ENCODE measurements around the gene PNP.

The PNP gene

DNA sequence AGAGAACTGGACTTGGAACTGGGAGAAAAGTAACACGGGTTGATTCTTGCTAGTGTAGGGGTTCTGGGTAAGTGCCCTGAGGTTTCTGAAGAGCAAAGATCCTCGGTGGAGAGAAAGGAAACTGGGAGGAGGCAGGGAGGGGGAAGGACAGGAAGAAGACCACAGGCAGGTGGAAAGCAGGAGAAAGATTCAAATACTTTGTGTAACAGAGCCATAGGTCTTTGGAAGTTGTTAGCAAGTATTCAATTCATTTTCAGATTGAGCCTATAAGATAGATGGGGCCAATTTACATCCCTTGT lies 1.3 kb downstream of the PNP start:
- DNase-seq (ENCODE audit: extremely low read depth, low read depth), result no peak
- no peak for TF ChIP-seq CTCF (IDR thresholded peaks at IDR 0.05; ENCODE audit: low read depth, low read length)

DNA sequence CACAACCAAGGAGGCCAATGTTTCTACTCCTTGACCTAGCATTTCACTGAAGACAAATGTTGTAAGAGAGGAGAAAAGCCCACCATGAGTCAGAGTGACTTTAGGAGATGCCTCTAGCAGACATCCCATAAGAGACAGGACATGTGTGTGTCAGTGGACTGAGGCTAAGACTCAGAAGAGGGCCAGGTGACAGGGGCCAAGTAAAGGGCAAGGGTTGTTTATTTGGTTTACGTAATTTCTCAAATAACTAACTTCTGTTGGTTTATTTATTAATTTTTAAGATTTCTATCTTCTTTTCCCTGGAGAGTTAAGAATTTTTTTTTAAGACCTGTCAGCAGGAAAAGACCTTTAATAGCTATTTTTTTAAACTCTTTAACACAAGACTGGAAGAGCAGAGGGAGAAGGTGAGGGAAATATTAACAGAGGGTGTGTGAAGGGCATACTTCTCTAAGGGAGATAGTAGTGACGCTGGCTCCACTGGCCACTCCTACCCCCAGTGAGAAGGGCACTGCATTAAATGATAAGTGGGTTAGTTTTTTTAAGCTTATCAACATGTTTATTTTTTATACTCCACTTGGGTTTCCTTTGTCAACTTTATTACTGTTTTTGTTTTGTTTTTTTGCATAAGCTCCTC lies 3.4 kb downstream of the PNP start:
- TF ChIP-seq CTCF (IDR thresholded peaks at IDR 0.05; ENCODE audit: low read depth, low read length), result no peak

GRCh38 chr14:20476776-20477175 lies 7.6 kb downstream of the PNP start:
- no peak for DNase-seq (ENCODE audit: extremely low read depth, low read depth)
- TF ChIP-seq CTCF (IDR thresholded peaks at IDR 0.05; ENCODE audit: low read depth, low read length), result no peak

More for the DNA sequence above, 3.4 kb downstream of the PNP start:
- no peak for DNase-seq (ENCODE audit: extremely low read depth, low read depth)

DNA sequence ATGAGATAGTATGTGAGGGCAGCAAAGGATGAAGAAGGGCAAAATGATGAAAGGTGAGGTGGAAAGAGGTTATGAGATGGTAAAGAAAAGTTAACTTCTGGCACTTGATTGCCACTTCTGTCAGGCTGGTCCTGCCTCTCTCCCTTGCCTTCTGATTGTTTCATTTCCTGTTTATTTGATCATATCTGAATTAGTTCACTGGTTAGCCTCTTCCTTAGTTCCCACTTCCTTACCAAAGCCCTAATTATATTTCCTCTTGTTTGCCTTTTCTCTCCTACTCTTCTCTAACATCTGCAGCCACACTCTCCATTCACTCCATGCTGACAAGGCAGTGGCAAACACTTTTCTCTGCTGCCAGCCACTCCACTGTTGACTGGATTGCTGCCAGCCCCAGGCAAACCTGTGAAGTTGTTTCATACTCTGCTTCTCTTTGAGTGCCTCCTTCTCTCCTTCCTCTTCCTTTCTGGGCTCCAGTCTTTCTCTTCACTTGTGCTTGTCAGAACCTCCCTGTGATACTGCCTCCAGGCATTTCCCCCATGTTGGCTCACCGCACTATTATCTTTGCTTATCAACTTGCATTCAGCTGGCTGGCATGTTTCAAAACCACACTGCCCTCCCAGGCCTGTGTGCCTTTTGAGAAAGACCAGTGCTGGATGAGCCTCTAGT lies 8.1 kb downstream of the PNP start:
- TF ChIP-seq CTCF (IDR thresholded peaks at IDR 0.05; ENCODE audit: low read depth, low read length), result no peak
- no peak for DNase-seq (ENCODE audit: extremely low read depth, low read depth)

- DNase-seq (ENCODE audit: extremely low read depth, low read depth), result no peak
- no peak for TF ChIP-seq CTCF (IDR thresholded peaks at IDR 0.05; ENCODE audit: low read depth, low read length)
Measured at GRCh38 chr14:20478894-20479293, 9.7 kb downstream of the PNP start.

DNA sequence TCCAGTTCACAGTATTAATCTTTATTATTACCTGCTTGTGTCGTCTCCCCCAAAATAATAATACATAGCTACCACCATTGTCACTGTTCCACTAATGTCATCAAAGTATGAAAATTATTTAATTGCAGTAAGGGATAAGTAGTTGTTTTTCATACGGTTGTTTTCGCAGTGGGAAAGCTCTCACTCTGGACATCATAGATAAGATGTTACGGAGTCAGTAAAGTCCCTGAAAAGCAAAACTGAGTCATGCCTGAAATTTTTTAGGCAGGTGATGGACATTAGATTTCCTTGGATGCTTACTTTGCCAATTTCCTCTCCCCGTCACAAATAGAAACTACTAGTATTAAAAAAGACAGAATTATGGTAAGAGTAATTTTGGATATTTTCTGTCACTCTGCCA lies 13.2 kb downstream of the PNP start:
- no peak for TF ChIP-seq CTCF (IDR thresholded peaks at IDR 0.05; ENCODE audit: low read depth, low read length)

DNA sequence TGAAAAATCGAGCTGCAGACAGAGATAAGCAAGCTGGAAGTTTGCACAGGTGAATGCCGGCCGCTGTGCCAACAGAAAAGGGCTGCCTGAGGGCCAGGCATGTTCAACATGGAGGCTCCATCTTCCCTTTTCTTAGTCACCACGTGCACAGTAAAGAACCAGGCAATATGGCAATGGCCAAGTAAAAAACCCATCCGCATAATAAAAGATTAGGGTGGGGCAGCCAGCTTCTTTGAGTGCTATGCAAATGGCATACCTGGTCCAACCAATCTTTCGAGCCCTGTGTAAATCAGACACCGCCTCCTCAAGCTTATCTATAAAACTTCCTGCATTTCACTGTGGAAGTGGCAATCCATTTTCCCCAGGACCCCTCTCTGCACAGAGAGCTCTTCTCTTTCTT lies 16.7 kb downstream of the PNP start:
- no peak for TF ChIP-seq CTCF (IDR thresholded peaks at IDR 0.05; ENCODE audit: low read depth, low read length)
- no peak for DNase-seq (ENCODE audit: extremely low read depth, low read depth)

More for the DNA sequence above, 13.2 kb downstream of the PNP start:
- no peak for DNase-seq (ENCODE audit: extremely low read depth, low read depth)
